NT2/D1 (cell line): ENCODE measurements around the gene EXOC6.

ENCODE experiments used
- SUZ12 ChIP-seq: IDR thresholded peaks from 2 replicates; pipeline ENCODE4 v1.6.1; 2011; ENCODE audit not compliant: insufficient read length, insufficient read depth; ENCODE audit errors: extremely low read depth
- YY1 ChIP-seq: IDR thresholded peaks from 2 replicates; pipeline ENCODE4 v1.6.1; 2011; ENCODE audit not compliant: insufficient read length, insufficient read depth

- no peak for TF ChIP-seq SUZ12
- no peak for TF ChIP-seq YY1
Measured at GRCh38 chr10:92855560-92855959, 7.2 kb downstream of the EXOC6 start.
